ENCODE measurements around the gene CACNA1C.

DNA sequence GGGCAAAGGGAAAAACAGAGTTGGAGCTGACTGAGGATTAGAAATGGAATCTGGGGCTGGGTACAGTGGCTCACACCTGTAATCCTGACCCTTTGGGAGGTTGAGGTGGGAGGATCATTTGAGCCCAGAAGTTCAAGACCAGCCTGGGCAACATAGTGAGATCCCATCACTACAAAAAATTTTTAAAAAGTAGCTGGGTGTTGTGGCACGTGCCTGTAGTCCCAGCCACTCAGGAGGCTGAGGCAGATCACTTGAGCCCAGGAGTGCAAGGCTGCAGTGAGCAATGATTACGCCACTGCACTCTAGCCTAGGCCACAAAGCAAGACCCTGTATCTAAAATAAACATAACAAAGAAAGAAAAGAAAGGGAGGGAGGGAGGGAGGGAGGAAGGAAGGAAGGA lies 33.7 kb upstream of the CACNA1C start:
- TF ChIP-seq POLR2A (IDR thresholded peaks at IDR 0.05) = no peak
- TF ChIP-seq, protein P1, sequence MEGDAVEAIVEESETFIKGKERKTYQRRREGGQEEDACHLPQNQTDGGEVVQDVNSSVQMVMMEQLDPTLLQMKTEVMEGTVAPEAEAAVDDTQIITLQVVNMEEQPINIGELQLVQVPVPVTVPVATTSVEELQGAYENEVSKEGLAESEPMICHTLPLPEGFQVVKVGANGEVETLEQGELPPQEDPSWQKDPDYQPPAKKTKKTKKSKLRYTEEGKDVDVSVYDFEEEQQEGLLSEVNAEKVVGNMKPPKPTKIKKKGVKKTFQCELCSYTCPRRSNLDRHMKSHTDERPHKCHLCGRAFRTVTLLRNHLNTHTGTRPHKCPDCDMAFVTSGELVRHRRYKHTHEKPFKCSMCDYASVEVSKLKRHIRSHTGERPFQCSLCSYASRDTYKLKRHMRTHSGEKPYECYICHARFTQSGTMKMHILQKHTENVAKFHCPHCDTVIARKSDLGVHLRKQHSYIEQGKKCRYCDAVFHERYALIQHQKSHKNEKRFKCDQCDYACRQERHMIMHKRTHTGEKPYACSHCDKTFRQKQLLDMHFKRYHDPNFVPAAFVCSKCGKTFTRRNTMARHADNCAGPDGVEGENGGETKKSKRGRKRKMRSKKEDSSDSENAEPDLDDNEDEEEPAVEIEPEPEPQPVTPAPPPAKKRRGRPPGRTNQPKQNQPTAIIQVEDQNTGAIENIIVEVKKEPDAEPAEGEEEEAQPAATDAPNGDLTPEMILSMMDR (IDR thresholded peaks at IDR 0.05) = no peak
